CD14-positive monocyte (primary cell): ENCODE data around the gene CHRNG. TPM values are rescaled to one million over a fixed set of nuclear protein-coding genes. Genes with fewer than 3 reads are reported as not detected.

Experiments
- DNase-seq, 3 donors: peaks; one replicate each; pipeline ENCODE4 v3.0.0-alpha.2; 2011 to 2022
- H2AFZ ChIP-seq: 2 replicates; pipeline ENCODE4 v1.6.0; 2012; ENCODE audit warnings: mild to moderate bottlenecking, low read depth, low read length, inconsistent platforms; ENCODE audit not compliant: insufficient read depth, poor library complexity, severe bottlenecking
- H3K27ac ChIP-seq, 2 donors: 1 replicate in 1 of 2; 2 replicates in 1 of 2; pipeline ENCODE4 v1.5.1; 2012 to 2013; ENCODE audit warnings: low read length in 2 of 2, control low read depth in 1 of 2, inconsistent platforms in 1 of 2, low read depth in 1 of 2, mild to moderate bottlenecking in 1 of 2
- H3K27me3 ChIP-seq, 2 donors: one replicate each; pipeline versions ENCODE4 v1.6.0 to v1.6.1; 2011 to 2013; ENCODE audit warnings: low read length in 2 of 2; ENCODE audit not compliant: control insufficient read depth in 2 of 2, insufficient read depth in 2 of 2
- H3K36me3 ChIP-seq, 2 donors: replicated peaks in 1 of 2; 1 replicate in 1 of 2; 2 replicates in 1 of 2; pipeline versions ENCODE4 v1.5.1 to v1.6.1; 2012 to 2013; ENCODE audit warnings: low read length in 2 of 2, control low read depth in 1 of 2, inconsistent platforms in 1 of 2, mild to moderate bottlenecking in 1 of 2; ENCODE audit not compliant: insufficient read depth in 2 of 2, control insufficient read depth in 1 of 2
- H3K4me1 ChIP-seq, 2 donors: 1 replicate in 1 of 2; 2 replicates in 1 of 2; pipeline versions ENCODE4 v1.5.1 to v1.6.1; 2012 to 2013; ENCODE audit warnings: low read length in 2 of 2, control low read depth in 1 of 2, inconsistent platforms in 1 of 2, mild to moderate bottlenecking in 1 of 2, moderate library complexity in 1 of 2; ENCODE audit not compliant: insufficient read depth in 2 of 2, control insufficient read depth in 1 of 2
- H3K4me2 ChIP-seq: replicated peaks from 2 replicates; pipeline ENCODE3; 2012; ENCODE audit warnings: low read length, moderate library complexity, mild to moderate bottlenecking; ENCODE audit not compliant: poor library complexity, severe bottlenecking; ENCODE audit errors: extremely low read depth
- H3K4me3 ChIP-seq, 3 experiments: fragments of 200-600 bp in 1 of 3; sonication (generic) in 1 of 3; replicated peaks in 1 of 3; 1 replicate in 2 of 3; 2 replicates in 1 of 3; pipeline ENCODE4 v1.5.1; 2011 to 2013; ENCODE audit warnings: low read length in 3 of 3, mild to moderate bottlenecking in 3 of 3, control low read depth in 2 of 3, low read depth in 2 of 3, inconsistent platforms in 1 of 3, moderate library complexity in 1 of 3
- H3K79me2 ChIP-seq: 2 replicates; pipeline ENCODE4 v1.6.0; 2012; ENCODE audit warnings: mild to moderate bottlenecking, control low read depth, inconsistent platforms, low read length, moderate library complexity; ENCODE audit not compliant: insufficient read depth
- H3K9ac ChIP-seq: 2 replicates; pipeline ENCODE4 v1.6.0; 2017; ENCODE audit warnings: low read length, mild to moderate bottlenecking; ENCODE audit not compliant: insufficient read depth, poor library complexity, severe bottlenecking
- H3K9me3 ChIP-seq, 2 donors: replicated peaks in 1 of 2; 1 replicate in 1 of 2; 2 replicates in 1 of 2; pipeline versions ENCODE4 v1.5.1 to v1.6.1; 2012 to 2013; ENCODE audit warnings: low read length in 2 of 2, control low read depth in 1 of 2; ENCODE audit not compliant: control insufficient read depth in 1 of 2, insufficient read depth in 1 of 2
- H4K20me1 ChIP-seq: 2 replicates; pipeline ENCODE4 v1.6.0; 2012; ENCODE audit warnings: mild to moderate bottlenecking, low read length, control low read depth, moderate library complexity; ENCODE audit not compliant: insufficient read depth
- H3K27ac Mint-ChIP-seq, 7 donors: one replicate each; pipeline ENCODE4 v1.8.0; 2020; ENCODE audit warnings: mild to moderate bottlenecking in 7 of 7, mixed read lengths in 7 of 7, moderate library complexity in 6 of 7, inconsistent platforms in 2 of 7
- H3K27me3 Mint-ChIP-seq, 3 donors: one replicate each; pipeline ENCODE4 v1.8.0; 2021 to 2022; ENCODE audit warnings: low read depth in 3 of 3, mild to moderate bottlenecking in 3 of 3, mixed read lengths in 3 of 3, moderate library complexity in 3 of 3, inconsistent platforms in 1 of 3
- H3K36me3 Mint-ChIP-seq, 2 donors: one replicate each; pipeline ENCODE4 v1.8.0; 2020; ENCODE audit warnings: mixed read lengths in 2 of 2, inconsistent platforms in 1 of 2, mild to moderate bottlenecking in 1 of 2
- H3K4me1 Mint-ChIP-seq: one replicate; pipeline ENCODE4 v1.8.0; 2020; ENCODE audit warnings: mild to moderate bottlenecking, mixed read lengths
- H3K4me3 Mint-ChIP-seq, 2 donors: one replicate each; pipeline ENCODE4 v1.8.0; 2020; ENCODE audit warnings: mild to moderate bottlenecking in 2 of 2, mixed read lengths in 2 of 2, moderate library complexity in 1 of 2
- H3K9me3 Mint-ChIP-seq, 7 donors: one replicate each; pipeline ENCODE4 v1.8.0; 2020 to 2022; ENCODE audit warnings: mixed read lengths in 7 of 7, mild to moderate bottlenecking in 6 of 7, moderate library complexity in 6 of 7, inconsistent platforms in 2 of 7
- WGBS: methylation state at CpG from one replicate; pipeline ENCODE4 v1.1.5; 2013; ENCODE audit warnings: missing lambda C conversion rate; ENCODE audit not compliant: insufficient coverage; 5-methylcytosine and 5-hydroxymethylcytosine counted together
- intact Hi-C, 2 donors: fragments of 100-400 bp; cut with micrococcal nuclease; formaldehyde crosslinking; loops; one replicate each; pipeline versions ENCODE4 v1.15.0 to v1.15.1; 2023
- polyA plus RNA-seq, 3 donors: library from polyadenylated mRNA; depleted of rRNA in 1 of 3; unstranded in 2 of 3; stranded (reverse) in 1 of 3; fragments of 300-500 nt in 2 of 3; fragments of >200 nt in 1 of 3; fragmentation: Illumina TruSeq in 2 of 3; gene quantifications; 1 replicate in 2 of 3; 2 replicates in 1 of 3; pipeline ENCODE4 v1.2.3, GENCODE V29; 2012 to 2021
- TF ChIP-seq, protein P1 (sequence below): fragments of 200-600 bp; IDR thresholded peaks from one replicate; pipeline ENCODE4 v1.8.0; 2022; ENCODE audit warnings: antibody characterized with exemption, mild to moderate bottlenecking

The CHRNG gene
- polyA plus RNA-seq, 3 donors: not detected

DNA sequence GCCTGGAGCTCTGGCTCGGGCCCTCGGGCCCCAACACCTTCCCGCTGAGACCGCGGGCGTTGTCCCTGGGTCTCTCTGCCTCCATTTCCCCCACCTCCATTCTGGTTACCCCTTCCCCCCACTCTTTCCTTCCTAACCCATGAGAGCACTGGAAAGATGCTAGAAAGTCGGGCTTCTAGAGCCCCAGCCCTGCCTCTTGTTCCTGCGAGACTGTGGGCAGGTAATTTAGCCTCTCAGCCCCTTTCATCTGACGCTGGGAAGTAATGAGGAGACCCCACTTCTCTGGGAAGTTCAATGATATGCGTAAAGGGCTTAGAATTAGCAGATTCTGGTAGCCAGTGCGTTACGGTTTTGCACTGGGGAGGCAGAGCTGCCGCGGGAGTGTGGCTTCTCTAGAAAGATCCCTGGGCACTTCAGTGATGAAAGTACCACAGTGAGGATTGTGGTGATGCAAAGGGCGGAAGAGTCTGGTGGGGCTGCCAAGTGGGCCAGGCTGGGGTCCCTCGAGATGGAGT, 35.6 kb upstream of the CHRNG start:
- Histone ChIP-seq H3K36me3 (no peaks in the 10 kb centered on the region), H3K9me3 (peaks cover 0 to 11% of the 10 kb centered on the region in 2 donors), H4K20me1 (no peaks in the 10 kb centered on the region), H3K4me3 (no peak overlapping the region), H3K27ac (no peak overlapping the region), H3K79me2 (no peaks in the 10 kb centered on the region), H3K4me1 (no peaks in the 10 kb centered on the region), H3K4me2 (no peak overlapping the region), H2AFZ (no peak overlapping the region), H3K27me3 (peaks cover 15 to 40% of the 10 kb centered on the region in 2 donors), H3K9ac (no peak overlapping the region)
- no peak overlapping the region for H3K27ac Mint-ChIP-seq
- DNase-seq: no peak
- peaks cover 2% of the 10 kb centered on the region for H3K4me1 Mint-ChIP-seq
- intact Hi-C loops: no loop called here
- TF ChIP-seq, protein P1, sequence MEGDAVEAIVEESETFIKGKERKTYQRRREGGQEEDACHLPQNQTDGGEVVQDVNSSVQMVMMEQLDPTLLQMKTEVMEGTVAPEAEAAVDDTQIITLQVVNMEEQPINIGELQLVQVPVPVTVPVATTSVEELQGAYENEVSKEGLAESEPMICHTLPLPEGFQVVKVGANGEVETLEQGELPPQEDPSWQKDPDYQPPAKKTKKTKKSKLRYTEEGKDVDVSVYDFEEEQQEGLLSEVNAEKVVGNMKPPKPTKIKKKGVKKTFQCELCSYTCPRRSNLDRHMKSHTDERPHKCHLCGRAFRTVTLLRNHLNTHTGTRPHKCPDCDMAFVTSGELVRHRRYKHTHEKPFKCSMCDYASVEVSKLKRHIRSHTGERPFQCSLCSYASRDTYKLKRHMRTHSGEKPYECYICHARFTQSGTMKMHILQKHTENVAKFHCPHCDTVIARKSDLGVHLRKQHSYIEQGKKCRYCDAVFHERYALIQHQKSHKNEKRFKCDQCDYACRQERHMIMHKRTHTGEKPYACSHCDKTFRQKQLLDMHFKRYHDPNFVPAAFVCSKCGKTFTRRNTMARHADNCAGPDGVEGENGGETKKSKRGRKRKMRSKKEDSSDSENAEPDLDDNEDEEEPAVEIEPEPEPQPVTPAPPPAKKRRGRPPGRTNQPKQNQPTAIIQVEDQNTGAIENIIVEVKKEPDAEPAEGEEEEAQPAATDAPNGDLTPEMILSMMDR: no peak
- 13% methylated on average over 12 of the region's 16 CpGs for WGBS
- peak overlapping the region in 1 of 2 donors; percentile 69 for H3K4me3 Mint-ChIP-seq
- no peaks in the 10 kb centered on the region for H3K36me3 Mint-ChIP-seq
- peaks cover 0 to 6% (median 0%) of the 10 kb centered on the region in 7 donors for H3K9me3 Mint-ChIP-seq
- peaks cover 46 to 73% (median 62%) of the 10 kb centered on the region in 3 donors for H3K27me3 Mint-ChIP-seq

DNA sequence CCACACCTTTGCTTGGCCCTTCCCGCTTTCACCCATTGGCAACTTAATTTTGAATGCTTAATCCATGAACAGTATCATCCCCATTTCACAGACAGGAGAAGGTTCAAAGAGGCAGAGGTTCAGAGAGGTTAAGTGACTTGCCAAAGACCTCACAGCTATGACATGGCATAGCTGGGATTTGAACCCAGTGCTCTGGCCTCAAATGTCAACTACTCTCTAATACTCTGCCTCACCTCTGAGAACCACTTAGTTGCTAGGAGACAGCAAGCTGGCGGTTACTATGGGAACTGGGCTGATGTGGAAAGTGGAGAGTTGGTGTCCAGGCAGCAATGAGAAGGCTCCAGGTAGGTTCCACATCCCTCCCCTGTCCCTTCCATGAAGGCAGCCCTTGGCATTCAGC, 35.1 kb upstream of the CHRNG start:
- Histone ChIP-seq H3K4me1 (no peaks in the 10 kb centered on the region), H3K4me2 (no peak overlapping the region), H2AFZ (no peak overlapping the region), H4K20me1 (no peaks in the 10 kb centered on the region), H3K4me3 (no peak overlapping the region), H3K9ac (no peak overlapping the region), H3K36me3 (no peaks in the 10 kb centered on the region), H3K27ac (no peak overlapping the region), H3K79me2 (no peaks in the 10 kb centered on the region), H3K9me3 (peaks cover 0 to 11% of the 10 kb centered on the region in 2 donors), H3K27me3 (peaks cover 15 to 40% of the 10 kb centered on the region in 2 donors)
- Mint-ChIP-seq H3K27me3 (peaks cover 46 to 73% (median 62%) of the 10 kb centered on the region in 3 donors), H3K4me3 (peak overlapping the region in 1 of 2 donors; percentile 69), H3K27ac (no peak overlapping the region), H3K36me3 (no peaks in the 10 kb centered on the region), H3K4me1 (peaks cover 2% of the 10 kb centered on the region), H3K9me3 (peaks cover 0 to 6% (median under 1%) of the 10 kb centered on the region in 7 donors)
- 100% methylated on average over 1 of the region's 2 CpGs for WGBS
- TF ChIP-seq, protein P1: no peak
- intact Hi-C loops: no loop called here
- no peak for DNase-seq
